ENCODE measurements around the gene LPIN2.

DNA sequence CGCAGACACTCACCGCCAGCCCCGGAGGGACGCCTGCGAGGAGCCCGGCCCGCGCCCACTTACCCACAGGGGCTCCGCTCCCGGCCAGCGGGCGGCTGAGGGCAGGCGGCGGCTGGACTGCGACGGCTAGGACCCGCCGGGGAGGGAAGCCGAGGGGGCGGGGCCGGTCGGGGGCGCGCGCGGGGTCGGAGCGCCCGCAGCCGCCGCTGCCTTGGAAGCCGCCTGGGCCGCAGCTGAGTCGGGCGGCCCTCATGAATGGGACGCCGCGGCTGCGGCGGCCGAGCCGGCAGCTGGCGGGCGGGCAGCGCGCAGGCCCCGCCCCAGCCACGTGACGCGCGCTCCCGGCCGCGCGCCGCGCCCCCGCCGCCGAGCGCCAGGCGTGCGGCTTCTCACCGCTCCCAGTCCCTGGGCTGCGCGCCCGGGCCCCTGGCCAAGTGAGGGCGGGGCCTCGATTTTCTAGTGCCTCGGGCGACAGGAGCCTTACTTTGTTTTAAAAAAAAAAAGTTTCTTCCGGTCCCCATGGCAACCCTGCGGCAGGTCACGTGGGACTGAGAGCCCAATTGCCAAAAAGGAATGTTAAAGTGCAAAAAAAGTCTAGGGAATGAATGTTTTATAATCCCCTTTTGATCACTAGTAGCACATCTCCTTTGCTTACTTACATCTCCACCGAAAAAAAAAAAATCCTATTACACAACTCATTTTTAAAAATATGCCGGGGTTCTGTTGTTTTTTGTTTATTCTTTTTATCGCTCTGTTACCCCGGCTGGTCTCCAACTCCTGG, at the start of gene LPIN2:
- no peak for TF ChIP-seq CTCF (IDR thresholded peaks at IDR 0.05; ENCODE audit: low read depth, low read length, poor library complexity, severe bottlenecking)
- TF ChIP-seq EZH2phosphoT487 (IDR thresholded peaks at IDR 0.05; ENCODE audit: borderline replicate concordance, low read length) = no peak

Measured in DOHH2 (cell line).